Endothelial cell of umbilical vein (primary cell): Measurements from ENCODE around the gene CXCL13. TPM values are rescaled to one million over a fixed set of nuclear protein-coding genes. Genes with fewer than 3 reads are reported as not detected.

Source experiments
- BruUV-seq: library from RNA; stranded (reverse); fragments of 400-500 nt; replicated peaks from 2 replicates; lab custom pipeline; 2021; lab: Mats Ljungman, UMichigan
- CTCF ChIA-PET: fragments of 300-600, 350-600 bp; sonication (Branson Sonifier 250); formaldehyde crosslinking; loops from one replicate; lab custom pipeline; 2021; ENCODE audit warnings: antibody characterized with exemption, inconsistent platforms; lab: Charles Lee
- POLR2A ChIA-PET: fragments of 300-600, 350-600 bp; sonication (Branson Sonifier 250); formaldehyde crosslinking; loops from one replicate; lab custom pipeline; 2021; ENCODE audit warnings: antibody characterized with exemption, inconsistent platforms; lab: Charles Lee
- DNase-seq: peaks from one replicate; pipeline ENCODE4 v3.0.0-alpha.2; 2011; ENCODE audit warnings: low read depth, low spot score
- FAIRE-seq: peaks from 2 replicates; lab custom pipeline; 2011; peaks lifted over from hg19 to GRCh38; lab: Jason Lieb, UNC
- H2AFZ ChIP-seq: 2 replicates; pipeline ENCODE4 v1.6.0; 2012; ENCODE audit warnings: low read depth, low read length, control low read depth, inconsistent platforms
- H3K27ac ChIP-seq: 2 replicates; pipeline ENCODE4 v1.5.1; 2011; ENCODE audit warnings: low read depth, mild to moderate bottlenecking, control low read depth, low read length, moderate library complexity; ENCODE audit not compliant: insufficient read depth
- H3K27me3 ChIP-seq, 2 experiments: 2 replicates each; pipeline versions ENCODE4 v1.6.0 to v1.6.1; 2011; ENCODE audit warnings: low read length in 2 of 2, mixed read lengths in 1 of 2; ENCODE audit not compliant: control insufficient read depth in 2 of 2, insufficient read depth in 2 of 2
- H3K36me3 ChIP-seq, 2 experiments: 2 replicates in 1 of 2; 3 replicates in 1 of 2; pipeline ENCODE4 v1.5.1; 2011; ENCODE audit warnings: low read length in 2 of 2, mild to moderate bottlenecking in 1 of 2, moderate library complexity in 1 of 2; ENCODE audit not compliant: control insufficient read depth in 2 of 2, insufficient read depth in 2 of 2; ENCODE audit errors: extremely low read depth in 1 of 2
- H3K4me1 ChIP-seq: 3 replicates; pipeline ENCODE4 v1.5.1; 2011; ENCODE audit warnings: mild to moderate bottlenecking, low read length; ENCODE audit not compliant: control insufficient read depth, insufficient read depth; ENCODE audit errors: extremely low read depth
- H3K4me2 ChIP-seq: 2 replicates; pipeline ENCODE4 v1.6.1; 2011; ENCODE audit warnings: low read length, control low read depth, mixed read lengths; ENCODE audit not compliant: insufficient read depth
- H3K4me3 ChIP-seq, 3 experiments: fragments of 200-600 bp in 1 of 3; sonication (generic), shearing (Covaris generic) in 1 of 3; replicated peaks in 1 of 3; 2 replicates each; pipeline ENCODE4 v1.5.1; 2011 to 2016; ENCODE audit warnings: control low read depth in 3 of 3, low read length in 3 of 3, mild to moderate bottlenecking in 2 of 3, inconsistent platforms in 1 of 3, low read depth in 1 of 3, moderate library complexity in 1 of 3; ENCODE audit not compliant: insufficient read depth in 1 of 3
- H3K79me2 ChIP-seq: 2 replicates; pipeline ENCODE4 v1.6.0; 2012; ENCODE audit warnings: low read length, inconsistent platforms; ENCODE audit not compliant: control insufficient read depth, insufficient read depth
- H3K9ac ChIP-seq: replicated peaks from 2 replicates; pipeline ENCODE3; 2011; ENCODE audit warnings: low read length, control low read depth; ENCODE audit not compliant: insufficient read depth; ENCODE audit errors: extremely low read depth
- H3K9me1 ChIP-seq: replicated peaks from 3 replicates; pipeline ENCODE4 v1.6.0; 2011; ENCODE audit warnings: mild to moderate bottlenecking, low read length; ENCODE audit not compliant: control insufficient read depth, insufficient read depth; ENCODE audit errors: extremely low read depth
- H3K9me3 ChIP-seq: replicated peaks from 2 replicates; pipeline ENCODE4 v1.5.1; 2012; ENCODE audit warnings: low read length, inconsistent platforms; ENCODE audit not compliant: control insufficient read depth, insufficient read depth
- H4K20me1 ChIP-seq: replicated peaks from 2 replicates; pipeline ENCODE3; 2011; ENCODE audit warnings: mild to moderate bottlenecking, low read length; ENCODE audit not compliant: control insufficient read depth, insufficient read depth; ENCODE audit errors: extremely low read depth
- CTCF ChIP-seq, 2 donors: IDR thresholded peaks; 1 replicate in 1 of 2; 2 replicates in 1 of 2; pipeline ENCODE4 v1.5.1; 2011; ENCODE audit warnings: low read length in 2 of 2, mild to moderate bottlenecking in 2 of 2, moderate library complexity in 2 of 2, control low read depth in 1 of 2, inconsistent platforms in 1 of 2, low read depth in 1 of 2; ENCODE audit not compliant: insufficient read depth in 1 of 2; ENCODE audit errors: extremely low read depth in 1 of 2
- EZH2 ChIP-seq: IDR thresholded peaks from 2 replicates; pipeline ENCODE4 v1.6.1; 2012; ENCODE audit warnings: borderline replicate concordance, low read depth, mild to moderate bottlenecking, moderate library complexity, low read length, inconsistent platforms; ENCODE audit not compliant: severe bottlenecking
- FOS ChIP-seq: IDR thresholded peaks from 2 replicates; pipeline ENCODE4 v1.6.1; 2011; ENCODE audit warnings: mild to moderate bottlenecking, low read length, moderate library complexity, borderline replicate concordance; ENCODE audit not compliant: insufficient read depth
- GATA2 ChIP-seq: IDR thresholded peaks from 2 replicates; pipeline ENCODE4 v1.7.0; 2011; ENCODE audit warnings: low read depth, mild to moderate bottlenecking, moderate library complexity, mixed read lengths, low read length; ENCODE audit not compliant: insufficient read length, insufficient read depth
- JUN ChIP-seq: IDR thresholded peaks from 2 replicates; pipeline ENCODE4 v1.6.1; 2011; ENCODE audit warnings: borderline replicate concordance, low read depth; ENCODE audit not compliant: insufficient read length, insufficient read depth
- MAX ChIP-seq: IDR thresholded peaks from 2 replicates; pipeline ENCODE4 v1.6.1; 2011; ENCODE audit not compliant: insufficient read depth, insufficient read length
- MYC ChIP-seq: IDR thresholded peaks from one replicate; pipeline ENCODE4 v1.6.1; 2011; ENCODE audit warnings: mild to moderate bottlenecking, low read depth, low read length
- POLR2A ChIP-seq: IDR thresholded peaks from 2 replicates; pipeline ENCODE4 v1.6.1; 2012; ENCODE audit warnings: low read depth, mild to moderate bottlenecking, control low read depth, low read length
- POLR2AphosphoS5 ChIP-seq: IDR thresholded peaks from 2 replicates; pipeline ENCODE4 v1.6.1; 2012; ENCODE audit warnings: low read depth, mild to moderate bottlenecking, control low read depth, low read length, moderate library complexity; ENCODE audit not compliant: insufficient read depth
- dilution Hi-C: fragments of 300-500 bp; cut with MboI; formaldehyde crosslinking; loops from one replicate; pipeline ENCODE4 v1.15.0; 2019; ENCODE audit warnings: low sequenced_read_pairs; ENCODE audit not compliant: extremely low pct_ligation_motif_present
- intact Hi-C: fragments of 100-400 bp; cut with micrococcal nuclease; formaldehyde crosslinking; loops from one replicate; pipeline ENCODE4 v1.10.0; 2022
- polyA plus RNA-seq, 4 experiments: library from polyadenylated mRNA; depleted of rRNA in 3 of 4; stranded (reverse) in 3 of 4; unstranded in 1 of 4; fragments of >200 nt; gene quantifications; 2 replicates each; pipeline versions ENCODE4 v1.2.1 to v1.2.3, GENCODE V29; 2011 to 2012; ENCODE audit warnings: missing spikeins in 1 of 4
- total RNA-seq: library from RNA; stranded (reverse); gene quantifications from 2 replicates; pipeline ENCODE4 v1.2.3, GENCODE V29; 2021

CXCL13 gene
- total and polyA plus RNA-seq, 2 donors (not counting 3 experiments of a cell fraction or from before 2014, with no cell fraction given), result not detected

GRCh38 chr4:77650787-77651186 lies 45.2 kb downstream of the CXCL13 start:
- dilution Hi-C loops (no loop called here), intact Hi-C loops (no loop called here)
- FAIRE-seq (no peak), DNase-seq (no peak)
- H3K79me2 ChIP-seq, result no peaks in the 10 kb centered on the region
- H3K9me3 ChIP-seq, result no peaks in the 10 kb centered on the region
- no peak for TF ChIP-seq FOS
- TF ChIP-seq POLR2AphosphoS5, result no peak
- no peak for TF ChIP-seq CTCF (IDR thresholded peaks at IDR 0.05; ENCODE audit: extremely low read depth in 1 of 2, insufficient read depth in 1 of 2, low read depth in 1 of 2, low read length in 2 of 2)
- TF ChIP-seq JUN, result no peak
- no peak for TF ChIP-seq EZH2
- no peak for TF ChIP-seq GATA2
- TF ChIP-seq MAX, result no peak
- no peak for TF ChIP-seq POLR2A
- no peak for TF ChIP-seq MYC
- H3K27me3 ChIP-seq, result peaks cover 2 to 5% of the 10 kb centered on the region in 2 experiments
- H2AFZ ChIP-seq, result no peak overlapping the region
- ChIA-PET POLR2A (interaction anchor here (0.6 kb wide), 1 partner anchor 167 kb away, joined by 3 read pairs; no protein-coding TSS in a partner anchor), CTCF (no interaction called here)
- no peak overlapping the region for H3K4me2 ChIP-seq
- no peak overlapping the region for H3K9ac ChIP-seq
- no peaks in the 10 kb centered on the region for H3K36me3 ChIP-seq
- BruUV-seq, result no TSS peak
- no peaks in the 10 kb centered on the region for H3K9me1 ChIP-seq
- no peaks in the 10 kb centered on the region for H4K20me1 ChIP-seq
- no peak overlapping the region for H3K27ac ChIP-seq
- no peak overlapping the region for H3K4me3 ChIP-seq
- no peaks in the 10 kb centered on the region for H3K4me1 ChIP-seq
